H1 (cell line): ENCODE measurements around the gene SNX2.

ENCODE experiments used
- BACH1 ChIP-seq: IDR thresholded peaks from 2 replicates; pipeline ENCODE4 v1.6.1; 2012; ENCODE audit warnings: low read length, improper control_type of control experiment
- CBX8 ChIP-seq: fragments of 300-800, 300-1000 bp; sonication (generic); IDR thresholded peaks from 2 replicates; pipeline ENCODE4 v1.7.1; 2016; ENCODE audit warnings: low read depth, low read length, borderline replicate concordance
- EP300 ChIP-seq, 2 experiments: IDR thresholded peaks; 1 replicate in 1 of 2; 2 replicates in 1 of 2; pipeline ENCODE4 v1.6.1; 2011 to 2012; ENCODE audit warnings: low read depth in 2 of 2, low read length in 2 of 2, mild to moderate bottlenecking in 2 of 2, borderline replicate concordance in 1 of 2, inconsistent platforms in 1 of 2, moderate library complexity in 1 of 2
- EZH2 ChIP-seq: fragments of 200-600 bp; sonication (generic); IDR thresholded peaks from 2 replicates; pipeline ENCODE4 v1.7.1; 2012; ENCODE audit warnings: low read depth, mild to moderate bottlenecking, moderate library complexity, low read length, inconsistent platforms; ENCODE audit not compliant: severe bottlenecking
- JUN ChIP-seq: IDR thresholded peaks from 2 replicates; pipeline ENCODE4 v1.6.1; 2011; ENCODE audit warnings: low read depth, mild to moderate bottlenecking, improper control_type of control experiment, low read length
- JUND ChIP-seq: IDR thresholded peaks from 2 replicates; pipeline ENCODE4 v1.6.1; 2011; ENCODE audit warnings: mild to moderate bottlenecking, improper control_type of control experiment, low read length
- POLR2A ChIP-seq, 2 experiments: IDR thresholded peaks; 1 replicate in 1 of 2; 2 replicates in 1 of 2; pipeline ENCODE4 v1.6.1; 2011; ENCODE audit warnings: low read depth in 2 of 2, low read length in 2 of 2, mild to moderate bottlenecking in 2 of 2; ENCODE audit errors: control extremely low read depth in 1 of 2
- POLR2AphosphoS5 ChIP-seq: IDR thresholded peaks from 2 replicates; pipeline ENCODE4 v1.6.1; 2011; ENCODE audit warnings: low read depth, low read length
- RFX5 ChIP-seq: IDR thresholded peaks from 2 replicates; pipeline ENCODE4 v1.6.1; 2011; ENCODE audit warnings: low read depth, low read length, improper control_type of control experiment, borderline replicate concordance
- SIN3A ChIP-seq, 2 experiments: IDR thresholded peaks in 1 of 2; conservative IDR thresholded peaks in 1 of 2; 2 replicates each; pipeline ENCODE4 v1.6.1; 2011 to 2012; ENCODE audit warnings: low read length in 2 of 2, improper control_type of control experiment in 1 of 2, low read depth in 1 of 2, mild to moderate bottlenecking in 1 of 2
- TAF1 ChIP-seq: IDR thresholded peaks from 2 replicates; pipeline ENCODE4 v1.6.1; 2011; ENCODE audit warnings: mild to moderate bottlenecking, low read depth, low read length
- YY1 ChIP-seq: IDR thresholded peaks from 2 replicates; pipeline ENCODE4 v1.6.1; 2011; ENCODE audit warnings: low read depth, mild to moderate bottlenecking, low read length
- TF ChIP-seq, protein P1 (sequence below): IDR thresholded peaks from 2 replicates; pipeline ENCODE4 v1.6.1; 2012; ENCODE audit warnings: inconsistent platforms
- TF ChIP-seq, protein P2 (sequence below), 3 experiments: IDR thresholded peaks; 1 replicate in 2 of 3; 2 replicates in 1 of 3; pipeline versions ENCODE4 v1.5.1 to v1.6.1; 2011; ENCODE audit warnings: low read length in 3 of 3, mild to moderate bottlenecking in 3 of 3, inconsistent platforms in 2 of 3, low read depth in 1 of 3, moderate library complexity in 1 of 3; ENCODE audit not compliant: insufficient read depth in 1 of 3; ENCODE audit errors: control extremely low read depth in 1 of 3

DNA sequence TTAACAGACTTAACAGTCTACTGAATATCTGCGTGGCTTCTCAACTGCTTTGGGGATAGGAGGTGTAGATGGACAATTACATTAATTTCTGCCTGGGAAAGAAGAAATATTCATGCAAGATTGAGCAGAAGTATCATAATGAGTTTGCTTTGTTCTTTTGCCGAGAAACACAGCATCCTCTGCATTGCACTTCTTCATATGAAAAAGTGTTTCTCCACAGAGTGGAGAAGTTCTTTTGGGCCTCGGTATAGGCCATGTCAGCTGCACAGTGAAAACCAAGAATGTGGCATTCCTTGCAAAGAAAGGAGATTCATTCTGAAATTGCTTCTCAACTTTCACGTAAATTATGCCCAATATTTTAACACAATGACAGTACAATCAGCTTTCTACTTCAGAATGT lies 17.6 kb upstream of the SNX2 start:
- TF ChIP-seq, protein P1, sequence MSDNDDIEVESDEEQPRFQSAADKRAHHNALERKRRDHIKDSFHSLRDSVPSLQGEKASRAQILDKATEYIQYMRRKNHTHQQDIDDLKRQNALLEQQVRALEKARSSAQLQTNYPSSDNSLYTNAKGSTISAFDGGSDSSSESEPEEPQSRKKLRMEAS = no peak
- TF ChIP-seq JUND (no peak), RFX5 (no peak), CBX8 (no peak), EZH2 (no peak), JUN (no peak), BACH1 (no peak), SIN3A (conservative IDR thresholded peaks at IDR 0.05 in 1 of 2, IDR thresholded peaks at IDR 0.05 in 1 of 2; ENCODE audit: low read depth in 1 of 2, low read length in 2 of 2) (no peak), POLR2A (IDR thresholded peaks at IDR 0.05; ENCODE audit: control extremely low read depth in 1 of 2, low read depth in 2 of 2, low read length in 2 of 2) (no peak), TAF1 (no peak), EP300 (IDR thresholded peaks at IDR 0.05; ENCODE audit: borderline replicate concordance in 1 of 2, low read depth in 2 of 2, low read length in 2 of 2) (no peak), POLR2AphosphoS5 (no peak), YY1 (no peak)
- TF ChIP-seq, protein P2, sequence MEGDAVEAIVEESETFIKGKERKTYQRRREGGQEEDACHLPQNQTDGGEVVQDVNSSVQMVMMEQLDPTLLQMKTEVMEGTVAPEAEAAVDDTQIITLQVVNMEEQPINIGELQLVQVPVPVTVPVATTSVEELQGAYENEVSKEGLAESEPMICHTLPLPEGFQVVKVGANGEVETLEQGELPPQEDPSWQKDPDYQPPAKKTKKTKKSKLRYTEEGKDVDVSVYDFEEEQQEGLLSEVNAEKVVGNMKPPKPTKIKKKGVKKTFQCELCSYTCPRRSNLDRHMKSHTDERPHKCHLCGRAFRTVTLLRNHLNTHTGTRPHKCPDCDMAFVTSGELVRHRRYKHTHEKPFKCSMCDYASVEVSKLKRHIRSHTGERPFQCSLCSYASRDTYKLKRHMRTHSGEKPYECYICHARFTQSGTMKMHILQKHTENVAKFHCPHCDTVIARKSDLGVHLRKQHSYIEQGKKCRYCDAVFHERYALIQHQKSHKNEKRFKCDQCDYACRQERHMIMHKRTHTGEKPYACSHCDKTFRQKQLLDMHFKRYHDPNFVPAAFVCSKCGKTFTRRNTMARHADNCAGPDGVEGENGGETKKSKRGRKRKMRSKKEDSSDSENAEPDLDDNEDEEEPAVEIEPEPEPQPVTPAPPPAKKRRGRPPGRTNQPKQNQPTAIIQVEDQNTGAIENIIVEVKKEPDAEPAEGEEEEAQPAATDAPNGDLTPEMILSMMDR (IDR thresholded peaks at IDR 0.05; ENCODE audit: control extremely low read depth in 1 of 3, insufficient read depth in 1 of 3, low read depth in 1 of 3, low read length in 3 of 3) = no peak
